ENCODE measurements around the gene LIN54. TPM values are rescaled to one million over a fixed set of nuclear protein-coding genes. Genes with fewer than 3 reads are reported as not detected.

Gene LIN54
- total and polyA plus RNA-seq, 2 of the 13 experiments (the other 11 are each of a cell fraction or from before 2014, with no cell fraction given), result 25.2 to 32.9 TPM

GRCh38 chr4:83010522-83011318, at the start of gene LIN54 (continued):
- TF ChIP-seq MYPOP (CRISPR knock-in tag; IDR thresholded peaks at IDR 0.05) (peak; percentile 69; the same call in 1 of the 2 replicates), ZNF720 (CRISPR knock-in tag; IDR thresholded peaks at IDR 0.05) (no peak), SYNCRIP (IDR thresholded peaks at IDR 0.05; ENCODE audit: insufficient read depth, low read depth, low read length) (no peak), ZNF598 (CRISPR knock-in tag; IDR thresholded peaks at IDR 0.05; ENCODE audit: borderline replicate concordance) (no peak), HCFC1 (IDR thresholded peaks at IDR 0.05; ENCODE audit: low read depth, low read length) (no peak), ZNF850 (CRISPR knock-in tag; conservative IDR thresholded peaks at IDR 0.05) (0 out of 2 replicates have a peak, but pooled peaks have one; percentile 83), ONECUT2 (CRISPR knock-in tag; IDR thresholded peaks at IDR 0.05) (no peak), UBTF (CRISPR knock-in tag; IDR thresholded peaks at IDR 0.05) (peak; percentile 40; the same call in 1 of the 2 replicates), NR2F2 (IDR thresholded peaks at IDR 0.05; ENCODE audit: borderline replicate concordance, low read depth) (peak; percentile 90), ELF1 (CRISPR knock-in tag; IDR thresholded peaks at IDR 0.05) (peak; percentile 45; the same call in 1 of the 2 replicates), DMAP1 (CRISPR knock-in tag; IDR thresholded peaks at IDR 0.05) (peak; percentile 68; the same call in 1 of the 2 replicates), ZFP91 (CRISPR knock-in tag; IDR thresholded peaks at IDR 0.05; ENCODE audit: borderline replicate concordance) (0 out of 2 replicates have a peak, but pooled peaks have one; percentile 29), ZNF33A (CRISPR knock-in tag; IDR thresholded peaks at IDR 0.05; ENCODE audit: borderline replicate concordance) (no peak), RBFOX2 (IDR thresholded peaks at IDR 0.05; ENCODE audit: low read depth, low read length) (peak; percentile 50), ZNF160 (CRISPR knock-in tag; IDR thresholded peaks at IDR 0.05) (peak; percentile 77; the same call in 1 of the 2 replicates), RFXANK (CRISPR knock-in tag; IDR thresholded peaks at IDR 0.05) (no peak), ZFP36L2 (CRISPR knock-in tag; IDR thresholded peaks at IDR 0.05) (no peak)
- TF ChIP-seq, protein P1, sequence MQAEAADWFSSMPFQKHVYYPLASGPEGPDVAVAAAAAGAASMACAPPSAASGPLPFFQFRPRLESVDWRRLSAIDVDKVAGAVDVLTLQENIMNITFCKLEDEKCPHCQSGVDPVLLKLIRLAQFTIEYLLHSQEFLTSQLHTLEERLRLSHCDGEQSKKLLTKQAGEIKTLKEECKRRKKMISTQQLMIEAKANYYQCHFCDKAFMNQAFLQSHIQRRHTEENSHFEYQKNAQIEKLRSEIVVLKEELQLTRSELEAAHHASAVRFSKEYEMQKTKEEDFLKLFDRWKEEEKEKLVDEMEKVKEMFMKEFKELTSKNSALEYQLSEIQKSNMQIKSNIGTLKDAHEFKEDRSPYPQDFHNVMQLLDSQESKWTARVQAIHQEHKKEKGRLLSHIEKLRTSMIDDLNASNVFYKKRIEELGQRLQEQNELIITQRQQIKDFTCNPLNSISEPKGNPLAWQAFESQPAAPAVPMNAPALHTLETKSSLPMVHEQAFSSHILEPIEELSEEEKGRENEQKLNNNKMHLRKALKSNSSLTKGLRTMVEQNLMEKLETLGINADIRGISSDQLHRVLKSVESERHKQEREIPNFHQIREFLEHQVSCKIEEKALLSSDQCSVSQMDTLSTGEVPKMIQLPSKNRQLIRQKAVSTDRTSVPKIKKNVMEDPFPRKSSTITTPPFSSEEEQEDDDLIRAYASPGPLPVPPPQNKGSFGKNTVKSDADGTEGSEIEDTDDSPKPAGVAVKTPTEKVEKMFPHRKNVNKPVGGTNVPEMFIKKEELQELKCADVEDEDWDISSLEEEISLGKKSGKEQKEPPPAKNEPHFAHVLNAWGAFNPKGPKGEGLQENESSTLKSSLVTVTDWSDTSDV (CRISPR knock-in tag; IDR thresholded peaks at IDR 0.05), result no peak
- TF ChIP-seq, protein P2, sequence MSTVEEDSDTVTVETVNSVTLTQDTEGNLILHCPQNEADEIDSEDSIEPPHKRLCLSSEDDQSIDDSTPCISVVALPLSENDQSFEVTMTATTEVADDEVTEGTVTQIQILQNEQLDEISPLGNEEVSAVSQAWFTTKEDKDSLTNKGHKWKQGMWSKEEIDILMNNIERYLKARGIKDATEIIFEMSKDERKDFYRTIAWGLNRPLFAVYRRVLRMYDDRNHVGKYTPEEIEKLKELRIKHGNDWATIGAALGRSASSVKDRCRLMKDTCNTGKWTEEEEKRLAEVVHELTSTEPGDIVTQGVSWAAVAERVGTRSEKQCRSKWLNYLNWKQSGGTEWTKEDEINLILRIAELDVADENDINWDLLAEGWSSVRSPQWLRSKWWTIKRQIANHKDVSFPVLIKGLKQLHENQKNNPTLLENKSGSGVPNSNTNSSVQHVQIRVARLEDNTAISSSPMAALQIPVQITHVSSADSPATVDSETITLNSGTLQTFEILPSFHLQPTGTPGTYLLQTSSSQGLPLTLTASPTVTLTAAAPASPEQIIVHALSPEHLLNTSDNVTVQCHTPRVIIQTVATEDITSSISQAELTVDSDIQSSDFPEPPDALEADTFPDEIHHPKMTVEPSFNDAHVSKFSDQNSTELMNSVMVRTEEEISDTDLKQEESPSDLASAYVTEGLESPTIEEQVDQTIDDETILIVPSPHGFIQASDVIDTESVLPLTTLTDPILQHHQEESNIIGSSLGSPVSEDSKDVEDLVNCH (CRISPR knock-in tag; IDR thresholded peaks at IDR 0.05), result no peak
